Measurements from ENCODE around the gene THUMPD1.

DNA sequence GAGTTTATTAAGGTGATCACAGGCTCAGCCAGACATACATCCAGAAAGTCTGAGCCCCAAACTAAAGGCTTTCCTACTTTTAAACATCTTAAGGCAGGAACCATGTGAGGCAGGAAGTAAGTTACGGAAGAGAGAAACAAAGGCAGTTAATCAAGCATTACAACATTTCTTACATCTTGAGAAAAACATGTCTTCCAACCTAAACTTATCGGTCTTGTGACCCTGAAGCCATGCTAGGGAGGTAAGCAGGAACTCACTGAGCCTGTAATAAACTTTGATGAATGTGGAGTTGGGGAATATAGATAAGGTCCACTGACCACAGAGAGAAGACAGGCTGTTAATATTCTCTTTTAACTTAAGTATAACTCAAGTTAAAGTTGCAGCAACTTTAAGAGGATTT, 18.7 kb upstream of the THUMPD1 start:
- TF ChIP-seq EZH2 (IDR thresholded peaks at IDR 0.05; ENCODE audit: insufficient read depth, poor library complexity, severe bottlenecking) (no peak), EZH2phosphoT487 (IDR thresholded peaks at IDR 0.05; ENCODE audit: insufficient read depth, low read depth) (no peak)
